SK-N-SH (cell line): Measurements from ENCODE around the gene FAM76B.

Source experiments
- EP300 ChIP-seq, 2 experiments: IDR thresholded peaks; 2 replicates each; pipeline versions ENCODE4 v1.4.0 to v1.6.1; 2012; ENCODE audit warnings: borderline replicate concordance in 1 of 2, low read depth in 1 of 2, low read length in 1 of 2
- MXI1 ChIP-seq: IDR thresholded peaks from 2 replicates; pipeline ENCODE4 v1.6.1; 2012; ENCODE audit warnings: mild to moderate bottlenecking, low read depth, low read length, improper control_type of control experiment
- NFIC ChIP-seq: IDR thresholded peaks from 2 replicates; pipeline ENCODE4 v1.4.0; 2012; ENCODE audit warnings: borderline replicate concordance
- POLR2AphosphoS5 ChIP-seq: IDR thresholded peaks from 2 replicates; pipeline ENCODE4 v1.6.1; 2012; ENCODE audit warnings: low read depth, low read length
- RAD21 ChIP-seq: IDR thresholded peaks from 2 replicates; pipeline ENCODE4 v1.6.1; 2012; ENCODE audit warnings: mild to moderate bottlenecking, low read length
- SIN3A ChIP-seq: IDR thresholded peaks from 2 replicates; pipeline ENCODE4 v1.6.1; 2012; ENCODE audit warnings: low read depth, mild to moderate bottlenecking, low read length, moderate library complexity, borderline replicate concordance
- TF ChIP-seq, protein P1 (sequence below): fragments of 200-600 bp; sonication (generic); IDR thresholded peaks from 2 replicates; pipeline ENCODE4 v1.6.1; 2017; ENCODE audit warnings: antibody characterized with exemption, mild to moderate bottlenecking, moderate library complexity
- TF ChIP-seq, protein P2 (sequence below): IDR thresholded peaks from 2 replicates; pipeline ENCODE4 v1.6.1; 2012; ENCODE audit warnings: mild to moderate bottlenecking, low read depth, low read length, moderate library complexity
- TF ChIP-seq, protein P3 (sequence below): IDR thresholded peaks from 2 replicates; pipeline ENCODE4 v1.4.0; 2012; ENCODE audit warnings: low read depth
- TF ChIP-seq, protein P4 (sequence below): IDR thresholded peaks from 2 replicates; pipeline ENCODE4 v1.4.0; 2012; ENCODE audit warnings: low read depth, borderline replicate concordance
- TF ChIP-seq, protein P5 (sequence below): IDR thresholded peaks from 2 replicates; pipeline ENCODE4; 2012

DNA sequence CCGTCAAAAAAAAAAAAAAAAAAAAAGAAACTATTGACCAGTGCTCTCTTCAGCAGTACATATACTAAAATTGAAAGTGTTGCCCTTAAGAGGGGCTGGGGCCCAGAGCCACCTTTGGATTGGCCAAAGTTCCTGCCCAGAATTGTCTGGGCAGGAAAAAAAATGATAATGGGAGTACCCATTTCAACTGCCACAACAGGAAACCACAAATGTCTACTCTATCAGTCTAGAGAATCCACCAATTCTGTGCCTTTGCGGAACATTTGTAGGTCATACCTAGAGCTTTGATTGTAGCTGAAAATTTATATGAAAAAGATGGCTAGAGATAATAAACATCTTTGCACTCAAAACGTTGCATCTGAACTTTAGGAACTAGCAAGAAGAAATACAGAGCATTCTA is 69.4 kb downstream of the FAM76B start:
- TF ChIP-seq EP300 (IDR thresholded peaks at IDR 0.05; ENCODE audit: borderline replicate concordance in 1 of 2, low read depth in 1 of 2, low read length in 1 of 2): no peak
- TF ChIP-seq, protein P1, sequence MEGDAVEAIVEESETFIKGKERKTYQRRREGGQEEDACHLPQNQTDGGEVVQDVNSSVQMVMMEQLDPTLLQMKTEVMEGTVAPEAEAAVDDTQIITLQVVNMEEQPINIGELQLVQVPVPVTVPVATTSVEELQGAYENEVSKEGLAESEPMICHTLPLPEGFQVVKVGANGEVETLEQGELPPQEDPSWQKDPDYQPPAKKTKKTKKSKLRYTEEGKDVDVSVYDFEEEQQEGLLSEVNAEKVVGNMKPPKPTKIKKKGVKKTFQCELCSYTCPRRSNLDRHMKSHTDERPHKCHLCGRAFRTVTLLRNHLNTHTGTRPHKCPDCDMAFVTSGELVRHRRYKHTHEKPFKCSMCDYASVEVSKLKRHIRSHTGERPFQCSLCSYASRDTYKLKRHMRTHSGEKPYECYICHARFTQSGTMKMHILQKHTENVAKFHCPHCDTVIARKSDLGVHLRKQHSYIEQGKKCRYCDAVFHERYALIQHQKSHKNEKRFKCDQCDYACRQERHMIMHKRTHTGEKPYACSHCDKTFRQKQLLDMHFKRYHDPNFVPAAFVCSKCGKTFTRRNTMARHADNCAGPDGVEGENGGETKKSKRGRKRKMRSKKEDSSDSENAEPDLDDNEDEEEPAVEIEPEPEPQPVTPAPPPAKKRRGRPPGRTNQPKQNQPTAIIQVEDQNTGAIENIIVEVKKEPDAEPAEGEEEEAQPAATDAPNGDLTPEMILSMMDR: no peak
- TF ChIP-seq, protein P2, sequence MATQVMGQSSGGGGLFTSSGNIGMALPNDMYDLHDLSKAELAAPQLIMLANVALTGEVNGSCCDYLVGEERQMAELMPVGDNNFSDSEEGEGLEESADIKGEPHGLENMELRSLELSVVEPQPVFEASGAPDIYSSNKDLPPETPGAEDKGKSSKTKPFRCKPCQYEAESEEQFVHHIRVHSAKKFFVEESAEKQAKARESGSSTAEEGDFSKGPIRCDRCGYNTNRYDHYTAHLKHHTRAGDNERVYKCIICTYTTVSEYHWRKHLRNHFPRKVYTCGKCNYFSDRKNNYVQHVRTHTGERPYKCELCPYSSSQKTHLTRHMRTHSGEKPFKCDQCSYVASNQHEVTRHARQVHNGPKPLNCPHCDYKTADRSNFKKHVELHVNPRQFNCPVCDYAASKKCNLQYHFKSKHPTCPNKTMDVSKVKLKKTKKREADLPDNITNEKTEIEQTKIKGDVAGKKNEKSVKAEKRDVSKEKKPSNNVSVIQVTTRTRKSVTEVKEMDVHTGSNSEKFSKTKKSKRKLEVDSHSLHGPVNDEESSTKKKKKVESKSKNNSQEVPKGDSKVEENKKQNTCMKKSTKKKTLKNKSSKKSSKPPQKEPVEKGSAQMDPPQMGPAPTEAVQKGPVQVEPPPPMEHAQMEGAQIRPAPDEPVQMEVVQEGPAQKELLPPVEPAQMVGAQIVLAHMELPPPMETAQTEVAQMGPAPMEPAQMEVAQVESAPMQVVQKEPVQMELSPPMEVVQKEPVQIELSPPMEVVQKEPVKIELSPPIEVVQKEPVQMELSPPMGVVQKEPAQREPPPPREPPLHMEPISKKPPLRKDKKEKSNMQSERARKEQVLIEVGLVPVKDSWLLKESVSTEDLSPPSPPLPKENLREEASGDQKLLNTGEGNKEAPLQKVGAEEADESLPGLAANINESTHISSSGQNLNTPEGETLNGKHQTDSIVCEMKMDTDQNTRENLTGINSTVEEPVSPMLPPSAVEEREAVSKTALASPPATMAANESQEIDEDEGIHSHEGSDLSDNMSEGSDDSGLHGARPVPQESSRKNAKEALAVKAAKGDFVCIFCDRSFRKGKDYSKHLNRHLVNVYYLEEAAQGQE: no peak
- no peak for TF ChIP-seq NFIC
- TF ChIP-seq, protein P3, sequence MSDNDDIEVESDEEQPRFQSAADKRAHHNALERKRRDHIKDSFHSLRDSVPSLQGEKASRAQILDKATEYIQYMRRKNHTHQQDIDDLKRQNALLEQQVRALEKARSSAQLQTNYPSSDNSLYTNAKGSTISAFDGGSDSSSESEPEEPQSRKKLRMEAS: no peak
- no peak for TF ChIP-seq POLR2AphosphoS5
- TF ChIP-seq SIN3A: no peak
- TF ChIP-seq, protein P4, sequence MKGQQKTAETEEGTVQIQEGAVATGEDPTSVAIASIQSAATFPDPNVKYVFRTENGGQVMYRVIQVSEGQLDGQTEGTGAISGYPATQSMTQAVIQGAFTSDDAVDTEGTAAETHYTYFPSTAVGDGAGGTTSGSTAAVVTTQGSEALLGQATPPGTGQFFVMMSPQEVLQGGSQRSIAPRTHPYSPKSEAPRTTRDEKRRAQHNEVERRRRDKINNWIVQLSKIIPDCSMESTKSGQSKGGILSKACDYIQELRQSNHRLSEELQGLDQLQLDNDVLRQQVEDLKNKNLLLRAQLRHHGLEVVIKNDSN: no peak
- no peak for TF ChIP-seq RAD21
- TF ChIP-seq, protein P5, sequence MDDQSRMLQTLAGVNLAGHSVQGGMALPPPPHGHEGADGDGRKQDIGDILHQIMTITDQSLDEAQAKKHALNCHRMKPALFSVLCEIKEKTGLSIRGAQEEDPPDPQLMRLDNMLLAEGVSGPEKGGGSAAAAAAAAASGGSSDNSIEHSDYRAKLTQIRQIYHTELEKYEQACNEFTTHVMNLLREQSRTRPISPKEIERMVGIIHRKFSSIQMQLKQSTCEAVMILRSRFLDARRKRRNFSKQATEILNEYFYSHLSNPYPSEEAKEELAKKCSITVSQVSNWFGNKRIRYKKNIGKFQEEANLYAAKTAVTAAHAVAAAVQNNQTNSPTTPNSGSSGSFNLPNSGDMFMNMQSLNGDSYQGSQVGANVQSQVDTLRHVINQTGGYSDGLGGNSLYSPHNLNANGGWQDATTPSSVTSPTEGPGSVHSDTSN: no peak
- no peak for TF ChIP-seq MXI1
